Mucosa of descending colon (tissue), 3 donors: ENCODE results near the gene MICB. TPM values are rescaled to one million over a fixed set of nuclear protein-coding genes. Genes with fewer than 3 reads are reported as not detected.
A peak's percentile ranks its signal among the peaks of the same experiment; 100 is the strongest.
"Not testable (repeated sequence)": the region's sequence is repeated elsewhere in the genome, so short reads cannot be mapped to it uniquely, and the experiment has no call there.

Source experiments
- ATAC-seq: fragments of 200-7000 bp; cut with Tn5 transposase; one replicate; pipeline ENCODE4 v1.9.1; 2020; ENCODE audit warnings: mild to moderate bottlenecking, moderate library complexity
- DNase-seq, 3 donors: peaks; one replicate each; pipeline ENCODE4 v3.0.0-alpha.2; 2020
- H3K36me3 ChIP-seq: fragments of 200-600 bp; one replicate; pipeline ENCODE4 v1.8.0; 2021; ENCODE audit warnings: low read depth, mild to moderate bottlenecking
- H3K4me1 ChIP-seq: fragments of 200-600 bp; one replicate; pipeline ENCODE4 v1.8.0; 2021; ENCODE audit warnings: low read depth, mild to moderate bottlenecking
- H3K4me3 ChIP-seq: fragments of 200-600 bp; one replicate; pipeline ENCODE4 v1.8.0; 2021; ENCODE audit warnings: mild to moderate bottlenecking
- H3K9me3 ChIP-seq: fragments of 200-600 bp; one replicate; pipeline ENCODE4 v1.8.0; 2021; ENCODE audit warnings: mild to moderate bottlenecking
- CTCF ChIP-seq: fragments of 200-600 bp; IDR thresholded peaks from one replicate; pipeline ENCODE4 v1.8.0; 2022; ENCODE audit warnings: antibody characterized with exemption, mild to moderate bottlenecking
- intact Hi-C, 2 donors: fragments of 100-400 bp; cut with DNase I in 1 of 2; cut with micrococcal nuclease in 1 of 2; formaldehyde crosslinking; loops; one replicate each; pipeline versions ENCODE4 v1.11.0 to v1.11.1; 2022; cut with DNase I, micrococcal nuclease
- long read RNA-seq, 2 donors: library from polyadenylated mRNA; unstranded; transcript quantifications; one replicate each; pipeline ENCODE4 v2.0.0, GENCODE V29; 2019 to 2021
- total RNA-seq, 3 donors: library from RNA; stranded (reverse); fragmentation: NEBNext Ultra II Directional in 2 of 3; extraction: Animal tissue kit (Norgen Biotek cat#: 25700) in 2 of 3; gene quantifications; one replicate each; pipeline versions ENCODE4 v1.2.1 to v1.2.4, GENCODE V29; 2021 to 2023
- donor health status: DM: no; HTN: no; CAD: no; lungs with moderate emphysema.
- donor health status: DM: no; HTN: no; CAD: no.
- donor health status: DM: no; HTN: yes; CAD: no.

MICB gene
- 1 to 10 TPM; 1.3 to 4.1 (median 2.9) TPM for total RNA-seq
- long read RNA-seq, donor 1, result 0 reads
- long read RNA-seq, donor 2, partial matches to known transcripts, result 0 of 2 reads
- long read RNA-seq, donor 2, other reads (novel, unspliced or antisense), result 0 of 2 reads

GRCh38 chr6:31497531-31498476 is at the start of gene MICB:
Gene MICB (plus strand): TSS chr6:31498145. CDS start chr6:31498194, 49 bp downstream.
- TF ChIP-seq CTCF, result no peak
- Histone ChIP-seq H3K4me3 (no peak within 1 kb of the TSS), H3K4me1 (peaks cover 12% of the 10 kb centered on the region), H3K36me3 (no peaks in the 10 kb centered on the region), H3K9me3 (no peaks in the 10 kb centered on the region)
- peak; percentile 78 to 87 (median 86) for DNase-seq
- intact Hi-C loops, result loop anchor here in 1 of 2 donors (10.0 kb wide), 1 partner anchor 97 kb away; the partner anchor contains the start of gene NCR3
- ATAC-seq, result peak; percentile 77

- no peak for TF ChIP-seq CTCF
- ATAC-seq (no peak), DNase-seq (no peak)
- no peaks in the 10 kb centered on the region for H3K9me3 ChIP-seq
- H3K4me1 ChIP-seq, result no peaks in the 10 kb centered on the region
- intact Hi-C loops, result no loop called here
- no peak overlapping the region for H3K4me3 ChIP-seq
- H3K36me3 ChIP-seq, result no peaks in the 10 kb centered on the region
Measured at GRCh38 chr6:31450751-31451150, 47.2 kb upstream of the MICB start.

- no peaks in the 10 kb centered on the region for H3K36me3 ChIP-seq
- no peak for ATAC-seq
- no peak for DNase-seq
- no peaks in the 10 kb centered on the region for H3K4me1 ChIP-seq
- intact Hi-C loops, result no loop called here
- no peak overlapping the region for H3K4me3 ChIP-seq
- no peaks in the 10 kb centered on the region for H3K9me3 ChIP-seq
- TF ChIP-seq CTCF, result no peak
Measured at GRCh38 chr6:31452859-31453258, 45.1 kb upstream of the MICB start.

GRCh38 chr6:31453259-31453658 is 44.7 kb upstream of the MICB start:
- Histone ChIP-seq H3K36me3 (no peaks in the 10 kb centered on the region), H3K4me1 (no peaks in the 10 kb centered on the region), H3K4me3 (no peak overlapping the region), H3K9me3 (no peaks in the 10 kb centered on the region)
- intact Hi-C loops, result no loop called here
- TF ChIP-seq CTCF, result no peak
- ATAC-seq, result no peak
- no peak for DNase-seq

- H3K4me3 ChIP-seq, DNase-seq, H3K36me3 ChIP-seq, intact Hi-C loops, ATAC-seq, H3K9me3 ChIP-seq: not testable (repeated sequence)
- peaks cover 11% of the 10 kb centered on the region for H3K4me1 ChIP-seq
Measured at GRCh38 chr6:31459864-31460263, 38.1 kb upstream of the MICB start.

- no peak for TF ChIP-seq CTCF
- H3K9me3 ChIP-seq, result no peaks in the 10 kb centered on the region
- no peak for DNase-seq
- peaks cover 11% of the 10 kb centered on the region for H3K4me1 ChIP-seq
- no peak overlapping the region for H3K4me3 ChIP-seq
- intact Hi-C loops, result no loop called here
- no peaks in the 10 kb centered on the region for H3K36me3 ChIP-seq
- ATAC-seq, result no peak
Measured at GRCh38 chr6:31460361-31461025, 37.5 kb upstream of the MICB start.
